SK-N-SH (cell line): ENCODE results near the gene GPR15LG. TPM values are rescaled to one million over a fixed set of nuclear protein-coding genes. Genes with fewer than 3 reads are reported as not detected.

Experiments
- CTCF ChIA-PET: fragments of 300-600, 350-600 bp; formaldehyde crosslinking; extraction: SDS; loops from one replicate; lab custom pipeline; 2021; lab: Yijun Ruan, JAX
- POLR2A ChIA-PET: fragments of 350-600 bp; sonication (Branson Sonifier 250); formaldehyde crosslinking; extraction: SDS; loops from one replicate; lab custom pipeline; 2020; ENCODE audit warnings: antibody characterized with exemption, inconsistent platforms; lab: Yijun Ruan, JAX
- DNase-seq: peaks from one replicate; pipeline ENCODE4 v3.0.0; 2012
- H2AFZ ChIP-seq: fragments of 200-600 bp; sonication (generic); 2 replicates; pipeline ENCODE4 v1.8.1; 2016; ENCODE audit warnings: antibody characterized with exemption, mild to moderate bottlenecking, low read depth
- H3F3A ChIP-seq: fragments of 200-600 bp; sonication (generic); replicated peaks from 2 replicates; pipeline ENCODE3; 2016; ENCODE audit warnings: antibody characterized with exemption, mild to moderate bottlenecking; ENCODE audit not compliant: insufficient read depth
- H3K27ac ChIP-seq, 2 experiments: fragments of 200-500 bp in 1 of 2; fragments of 200-600 bp in 1 of 2; sonication (Bioruptor generic) in 1 of 2; sonication (generic), shearing (Covaris generic) in 1 of 2; 2 replicates each; pipeline versions ENCODE4 v1.5.1 to v1.6.1; 2014 to 2016; ENCODE audit warnings: low read depth in 2 of 2, inconsistent platforms in 1 of 2, low read length in 1 of 2, mild to moderate bottlenecking in 1 of 2, mixed read lengths in 1 of 2
- H3K27me3 ChIP-seq: fragments of 200-600 bp; sonication (generic), shearing (Covaris generic); 2 replicates; pipeline ENCODE4 v1.6.1; 2016; ENCODE audit warnings: mixed run types; ENCODE audit not compliant: insufficient read depth
- H3K36me3 ChIP-seq, 2 experiments: fragments of 200-500 bp in 1 of 2; fragments of 200-600 bp in 1 of 2; sonication (Bioruptor generic) in 1 of 2; sonication (generic) in 1 of 2; replicated peaks in 1 of 2; 2 replicates each; pipeline versions ENCODE3 to v1.5.1; 2014 to 2016; ENCODE audit warnings: low read length in 1 of 2, mild to moderate bottlenecking in 1 of 2; ENCODE audit not compliant: insufficient read depth in 2 of 2, control insufficient read depth in 1 of 2
- H3K4me1 ChIP-seq, 2 experiments: fragments of 200-500 bp in 1 of 2; fragments of 200-600 bp in 1 of 2; sonication (Bioruptor generic) in 1 of 2; sonication (generic), shearing (Covaris generic) in 1 of 2; 2 replicates each; pipeline versions ENCODE4 v1.5.1 to v1.6.1; 2014 to 2016; ENCODE audit warnings: low read depth in 1 of 2, low read length in 1 of 2, mixed run types in 1 of 2; ENCODE audit not compliant: insufficient read depth in 2 of 2, control insufficient read depth in 1 of 2
- H3K4me2 ChIP-seq: fragments of 200-600 bp; sonication (generic), shearing (Covaris generic); 2 replicates; pipeline ENCODE4 v1.6.1; 2017; ENCODE audit warnings: mixed run types
- H3K4me3 ChIP-seq, 2 experiments: fragments of 200-500 bp in 1 of 2; fragments of 200-600 bp in 1 of 2; sonication (Bioruptor generic) in 1 of 2; sonication (generic), shearing (Covaris generic) in 1 of 2; 2 replicates each; pipeline versions ENCODE4 v1.5.1 to v1.8.1; 2014 to 2016; ENCODE audit warnings: low read depth in 2 of 2, inconsistent platforms in 1 of 2, low read length in 1 of 2, mild to moderate bottlenecking in 1 of 2, mixed read lengths in 1 of 2, moderate library complexity in 1 of 2
- H3K79me2 ChIP-seq: fragments of 200-600 bp; sonication (generic); 2 replicates; pipeline ENCODE4 v1.8.1; 2017; ENCODE audit warnings: mild to moderate bottlenecking; ENCODE audit not compliant: insufficient read depth
- H3K9ac ChIP-seq: fragments of 200-600 bp; sonication (generic); 2 replicates; pipeline ENCODE4 v1.6.1; 2017; ENCODE audit warnings: mixed run types
- H3K9me2 ChIP-seq: fragments of 200-600 bp; sonication (generic); 2 replicates; pipeline ENCODE4 v1.6.1; 2017; ENCODE audit warnings: mixed run types
- H3K9me3 ChIP-seq: fragments of 200-600 bp; sonication (generic); 2 replicates; pipeline ENCODE4 v1.6.1; 2017; ENCODE audit warnings: mixed run types, mild to moderate bottlenecking, moderate library complexity
- H4K20me1 ChIP-seq: fragments of 200-600 bp; sonication (generic); 2 replicates; pipeline ENCODE4 v1.6.1; 2017; ENCODE audit warnings: mild to moderate bottlenecking, mixed run types; ENCODE audit not compliant: insufficient read depth
- CHD2 ChIP-seq: fragments of 150-350 bp; IDR thresholded peaks from 2 replicates; pipeline ENCODE4 v1.6.1; 2018; ENCODE audit warnings: low read length; ENCODE audit not compliant: partially characterized antibody
- EP300 ChIP-seq, 2 experiments: IDR thresholded peaks; 2 replicates each; pipeline versions ENCODE4 v1.4.0 to v1.6.1; 2012; ENCODE audit warnings: borderline replicate concordance in 1 of 2, low read depth in 1 of 2, low read length in 1 of 2
- EZH2phosphoT487 ChIP-seq: fragments of 200-600 bp; sonication (generic); IDR thresholded peaks from 2 replicates; pipeline ENCODE4 v1.6.1; 2017; ENCODE audit warnings: low read depth, mixed run types, mild to moderate bottlenecking, antibody characterized with exemption, moderate library complexity, borderline replicate concordance
- FOSL2 ChIP-seq: IDR thresholded peaks from 2 replicates; pipeline ENCODE4 v1.4.0; 2012; ENCODE audit warnings: low read depth, mild to moderate bottlenecking, moderate library complexity, borderline replicate concordance
- FOXJ3 ChIP-seq: sonication (generic); formaldehyde crosslinking; IDR thresholded peaks from 2 replicates; pipeline ENCODE4 v1.5.1; 2020; ENCODE audit warnings: mild to moderate bottlenecking, missing genetic modification reagents
- GABPA ChIP-seq: IDR thresholded peaks from 2 replicates; pipeline ENCODE4 v1.4.0; 2012; ENCODE audit warnings: low read depth, mild to moderate bottlenecking
- JUND ChIP-seq: IDR thresholded peaks from 2 replicates; pipeline ENCODE4 v1.4.0; 2012
- MXI1 ChIP-seq: IDR thresholded peaks from 2 replicates; pipeline ENCODE4 v1.6.1; 2012; ENCODE audit warnings: mild to moderate bottlenecking, low read depth, low read length, improper control_type of control experiment
- RAD21 ChIP-seq: IDR thresholded peaks from 2 replicates; pipeline ENCODE4 v1.6.1; 2012; ENCODE audit warnings: mild to moderate bottlenecking, low read length
- RFX5 ChIP-seq: IDR thresholded peaks from 2 replicates; pipeline ENCODE4 v1.6.1; 2012; ENCODE audit warnings: mild to moderate bottlenecking, improper control_type of control experiment, low read length
- RXRA ChIP-seq: IDR thresholded peaks from 2 replicates; pipeline ENCODE4 v1.4.0; 2012; ENCODE audit warnings: low read depth, mild to moderate bottlenecking, borderline replicate concordance
- SIN3A ChIP-seq: IDR thresholded peaks from 2 replicates; pipeline ENCODE4 v1.6.1; 2012; ENCODE audit warnings: low read depth, mild to moderate bottlenecking, low read length, moderate library complexity, borderline replicate concordance
- SMC3 ChIP-seq: IDR thresholded peaks from 2 replicates; pipeline ENCODE4 v1.6.1; 2012; ENCODE audit warnings: low read depth, low read length, improper control_type of control experiment
- TEAD4 ChIP-seq: IDR thresholded peaks from 2 replicates; pipeline ENCODE4 v1.4.0; 2012; ENCODE audit warnings: mild to moderate bottlenecking, borderline replicate concordance; ENCODE audit not compliant: insufficient read depth
- YY1 ChIP-seq: IDR thresholded peaks from 2 replicates; pipeline ENCODE4 v1.4.0; 2012; ENCODE audit warnings: low read depth, mild to moderate bottlenecking
- WGBS: methylation state at CpG from one replicate; pipeline ENCODE4 v1.1.6; 2017; ENCODE audit warnings: low lambda C conversion rate; 5-methylcytosine and 5-hydroxymethylcytosine counted together
- polyA plus RNA-seq, 3 experiments: library from polyadenylated mRNA; depleted of rRNA; stranded (reverse); fragments of >200 nt; gene quantifications; 2 replicates each; pipeline ENCODE4 v1.2.3, GENCODE V29; 2012
- TF ChIP-seq, protein P1 (sequence below): fragments of 150-350 bp; IDR thresholded peaks from 2 replicates; pipeline ENCODE4 v1.6.1; 2016; ENCODE audit warnings: mild to moderate bottlenecking, low read depth, low read length
- TF ChIP-seq, protein P2 (sequence below): IDR thresholded peaks from 2 replicates; pipeline ENCODE4 v1.4.0; 2012; ENCODE audit warnings: low read depth
- TF ChIP-seq, protein P3 (sequence below): IDR thresholded peaks from 2 replicates; pipeline ENCODE4 v1.4.0; 2012; ENCODE audit warnings: low read depth, borderline replicate concordance

The GPR15LG gene
- polyA plus RNA-seq, 1 of the 3 experiments (the other 2 are of a cell fraction) = not detected

DNA sequence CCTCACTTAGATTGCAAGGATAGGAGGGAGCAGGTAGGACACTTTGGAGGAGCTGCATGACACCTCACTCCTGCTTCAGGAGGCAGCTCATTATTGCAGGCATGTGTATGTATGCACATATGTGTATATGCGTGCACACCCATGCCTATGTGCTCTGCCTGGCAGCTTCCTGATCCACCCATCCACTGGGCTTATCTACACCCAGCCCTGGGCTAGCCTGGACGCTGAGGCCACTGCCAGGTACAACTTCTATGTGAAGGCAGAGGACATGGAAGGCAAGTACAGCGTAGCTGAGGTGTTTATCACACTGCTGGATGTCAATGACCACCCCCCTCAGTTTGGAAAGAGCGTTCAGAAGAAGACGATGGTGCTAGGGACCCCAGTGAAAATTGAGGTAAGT is 38.4 kb downstream of the GPR15LG start:
- Histone ChIP-seq H2AFZ (no peak overlapping the region), H4K20me1 (no peaks in the 10 kb centered on the region)
- TF ChIP-seq EP300 (IDR thresholded peaks at IDR 0.05; ENCODE audit: borderline replicate concordance in 1 of 2, low read depth in 1 of 2, low read length in 1 of 2) = no peak
- TF ChIP-seq, all 33 proteins: peak for 0
- no peaks in the 10 kb centered on the region for H3K27me3 ChIP-seq
- WGBS = 18% methylated on average over 5 of the region's 5 CpGs
- H3K4me3 ChIP-seq = no peak overlapping the region
- ChIA-PET CTCF (interaction anchor here (1.2 to 1.6 kb wide), 3 partner anchors 10 to 93 kb away, joined by 3 to 7 read pairs (median 4); no protein-coding TSS in a partner anchor), POLR2A (no interaction called here)
- H3K36me3 ChIP-seq = no peaks in the 10 kb centered on the region
- H3K4me2 ChIP-seq = no peak overlapping the region
- H3K27ac ChIP-seq = no peak overlapping the region
- no peaks in the 10 kb centered on the region for H3F3A ChIP-seq
- H3K9me2 ChIP-seq = no peaks in the 10 kb centered on the region
- no peaks in the 10 kb centered on the region for H3K79me2 ChIP-seq
- DNase-seq = no peak
- H3K9ac ChIP-seq = no peak overlapping the region
- no peaks in the 10 kb centered on the region for H3K4me1 ChIP-seq
- H3K9me3 ChIP-seq = no peaks in the 10 kb centered on the region

DNA sequence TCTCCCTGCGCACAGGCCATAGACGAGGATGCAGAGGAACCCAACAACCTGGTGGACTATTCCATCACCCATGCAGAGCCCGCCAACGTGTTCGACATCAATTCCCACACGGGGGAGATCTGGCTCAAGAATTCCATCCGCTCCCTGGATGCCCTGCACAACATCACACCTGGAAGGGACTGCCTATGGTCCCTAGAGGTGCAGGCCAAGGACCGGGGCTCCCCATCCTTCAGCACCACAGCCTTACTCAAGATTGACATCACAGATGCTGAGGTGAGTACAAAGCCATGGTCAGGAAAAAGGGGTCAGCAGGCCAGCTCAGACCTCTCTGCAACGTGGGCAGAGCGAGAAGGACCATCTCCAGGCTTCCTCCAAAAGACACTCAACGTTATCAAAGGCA is 39.5 kb downstream of the GPR15LG start:
- H3K36me3 ChIP-seq = no peaks in the 10 kb centered on the region
- POLR2A ChIA-PET = no interaction called here
- 35% methylated on average over 9 of the region's 11 CpGs for WGBS
- CTCF ChIA-PET = interaction anchor here (0.7 to 1.8 kb wide), 5 partner anchors 8 to 609 kb away, joined by 3 to 9 read pairs (median 4); no protein-coding TSS in a partner anchor
- DNase-seq = no peak
- no peak overlapping the region for H2AFZ ChIP-seq
- H3K79me2 ChIP-seq = no peaks in the 10 kb centered on the region
- no peak overlapping the region for H3K4me2 ChIP-seq
- TF ChIP-seq EZH2phosphoT487 (no peak), FOSL2 (no peak), EP300 (IDR thresholded peaks at IDR 0.05; ENCODE audit: borderline replicate concordance in 1 of 2, low read depth in 1 of 2, low read length in 1 of 2) (no peak), TEAD4 (no peak), RAD21 (no peak), JUND (no peak), RFX5 (no peak), SMC3 (no peak), GABPA (no peak), YY1 (no peak), RXRA (no peak), MXI1 (no peak), CHD2 (no peak), FOXJ3 (CRISPR knock-in tag) (no peak), SIN3A (no peak)
- TF ChIP-seq, protein P1, sequence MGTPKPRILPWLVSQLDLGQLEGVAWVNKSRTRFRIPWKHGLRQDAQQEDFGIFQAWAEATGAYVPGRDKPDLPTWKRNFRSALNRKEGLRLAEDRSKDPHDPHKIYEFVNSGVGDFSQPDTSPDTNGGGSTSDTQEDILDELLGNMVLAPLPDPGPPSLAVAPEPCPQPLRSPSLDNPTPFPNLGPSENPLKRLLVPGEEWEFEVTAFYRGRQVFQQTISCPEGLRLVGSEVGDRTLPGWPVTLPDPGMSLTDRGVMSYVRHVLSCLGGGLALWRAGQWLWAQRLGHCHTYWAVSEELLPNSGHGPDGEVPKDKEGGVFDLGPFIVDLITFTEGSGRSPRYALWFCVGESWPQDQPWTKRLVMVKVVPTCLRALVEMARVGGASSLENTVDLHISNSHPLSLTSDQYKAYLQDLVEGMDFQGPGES = no peak
- TF ChIP-seq, protein P2, sequence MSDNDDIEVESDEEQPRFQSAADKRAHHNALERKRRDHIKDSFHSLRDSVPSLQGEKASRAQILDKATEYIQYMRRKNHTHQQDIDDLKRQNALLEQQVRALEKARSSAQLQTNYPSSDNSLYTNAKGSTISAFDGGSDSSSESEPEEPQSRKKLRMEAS = no peak
- TF ChIP-seq, protein P3, sequence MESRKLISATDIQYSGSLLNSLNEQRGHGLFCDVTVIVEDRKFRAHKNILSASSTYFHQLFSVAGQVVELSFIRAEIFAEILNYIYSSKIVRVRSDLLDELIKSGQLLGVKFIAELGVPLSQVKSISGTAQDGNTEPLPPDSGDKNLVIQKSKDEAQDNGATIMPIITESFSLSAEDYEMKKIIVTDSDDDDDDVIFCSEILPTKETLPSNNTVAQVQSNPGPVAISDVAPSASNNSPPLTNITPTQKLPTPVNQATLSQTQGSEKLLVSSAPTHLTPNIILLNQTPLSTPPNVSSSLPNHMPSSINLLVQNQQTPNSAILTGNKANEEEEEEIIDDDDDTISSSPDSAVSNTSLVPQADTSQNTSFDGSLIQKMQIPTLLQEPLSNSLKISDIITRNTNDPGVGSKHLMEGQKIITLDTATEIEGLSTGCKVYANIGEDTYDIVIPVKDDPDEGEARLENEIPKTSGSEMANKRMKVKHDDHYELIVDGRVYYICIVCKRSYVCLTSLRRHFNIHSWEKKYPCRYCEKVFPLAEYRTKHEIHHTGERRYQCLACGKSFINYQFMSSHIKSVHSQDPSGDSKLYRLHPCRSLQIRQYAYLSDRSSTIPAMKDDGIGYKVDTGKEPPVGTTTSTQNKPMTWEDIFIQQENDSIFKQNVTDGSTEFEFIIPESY = no peak
- TF ChIP-seq, all 33 proteins: peak for 0
- Histone ChIP-seq H4K20me1 (no peaks in the 10 kb centered on the region), H3F3A (no peaks in the 10 kb centered on the region), H3K27me3 (no peaks in the 10 kb centered on the region), H3K9me3 (no peaks in the 10 kb centered on the region), H3K9me2 (no peaks in the 10 kb centered on the region), H3K4me3 (no peak overlapping the region), H3K9ac (no peak overlapping the region), H3K27ac (no peak overlapping the region), H3K4me1 (no peaks in the 10 kb centered on the region)
